RWPE2 (cell line): ENCODE results near the gene ENPP1.
A peak's percentile ranks its signal among the peaks of the same experiment; 100 is the strongest.

ENCODE experiments used
- ATAC-seq: fragments of 200-7000 bp; cut with Tn5 transposase; 3 replicates; pipeline ENCODE4 v1.9.1; 2021; ENCODE audit warnings: low read depth
- DNase-seq: peaks from one replicate; pipeline ENCODE4 v3.0.0-alpha.2; 2020; ENCODE audit warnings: low spot score
- H3K27ac ChIP-seq: fragments of 450-650 bp; 2 replicates; pipeline ENCODE4 v1.5.1; 2017; ENCODE audit warnings: mild to moderate bottlenecking; ENCODE audit not compliant: poor library complexity, severe bottlenecking
- H3K27me3 ChIP-seq: fragments of 250-450 bp; sonication (Bioruptor Pico); 2 replicates; pipeline ENCODE4 v1.5.1; 2021; ENCODE audit warnings: mild to moderate bottlenecking, moderate library complexity; ENCODE audit not compliant: insufficient read depth, poor library complexity, severe bottlenecking
- H3K36me3 ChIP-seq: fragments of 250-450 bp; sonication (Bioruptor Pico); 2 replicates; pipeline ENCODE4 v1.5.1; 2020; ENCODE audit warnings: low read depth, mild to moderate bottlenecking, moderate library complexity
- H3K4me1 ChIP-seq: fragments of 250-450 bp; sonication (Bioruptor Pico); 2 replicates; pipeline ENCODE4 v1.5.1; 2021; ENCODE audit warnings: mild to moderate bottlenecking, moderate library complexity; ENCODE audit not compliant: insufficient read depth, poor library complexity, severe bottlenecking
- H3K4me3 ChIP-seq: fragments of 250-450 bp; sonication (Bioruptor Pico); 2 replicates; pipeline ENCODE4 v1.5.1; 2021; ENCODE audit warnings: mild to moderate bottlenecking, moderate library complexity; ENCODE audit not compliant: severe bottlenecking
- H3K9me3 ChIP-seq: fragments of 250-450 bp; sonication (Bioruptor Pico); 2 replicates; pipeline ENCODE4 v1.5.1; 2021; ENCODE audit warnings: mild to moderate bottlenecking, moderate library complexity; ENCODE audit not compliant: severe bottlenecking
- TF ChIP-seq, protein P1 (sequence below): fragments of 450-650 bp; IDR thresholded peaks from one replicate; pipeline ENCODE4 v1.5.1; 2017; ENCODE audit warnings: mild to moderate bottlenecking, moderate library complexity; ENCODE audit not compliant: poor library complexity, severe bottlenecking

Gene ENPP1

DNA sequence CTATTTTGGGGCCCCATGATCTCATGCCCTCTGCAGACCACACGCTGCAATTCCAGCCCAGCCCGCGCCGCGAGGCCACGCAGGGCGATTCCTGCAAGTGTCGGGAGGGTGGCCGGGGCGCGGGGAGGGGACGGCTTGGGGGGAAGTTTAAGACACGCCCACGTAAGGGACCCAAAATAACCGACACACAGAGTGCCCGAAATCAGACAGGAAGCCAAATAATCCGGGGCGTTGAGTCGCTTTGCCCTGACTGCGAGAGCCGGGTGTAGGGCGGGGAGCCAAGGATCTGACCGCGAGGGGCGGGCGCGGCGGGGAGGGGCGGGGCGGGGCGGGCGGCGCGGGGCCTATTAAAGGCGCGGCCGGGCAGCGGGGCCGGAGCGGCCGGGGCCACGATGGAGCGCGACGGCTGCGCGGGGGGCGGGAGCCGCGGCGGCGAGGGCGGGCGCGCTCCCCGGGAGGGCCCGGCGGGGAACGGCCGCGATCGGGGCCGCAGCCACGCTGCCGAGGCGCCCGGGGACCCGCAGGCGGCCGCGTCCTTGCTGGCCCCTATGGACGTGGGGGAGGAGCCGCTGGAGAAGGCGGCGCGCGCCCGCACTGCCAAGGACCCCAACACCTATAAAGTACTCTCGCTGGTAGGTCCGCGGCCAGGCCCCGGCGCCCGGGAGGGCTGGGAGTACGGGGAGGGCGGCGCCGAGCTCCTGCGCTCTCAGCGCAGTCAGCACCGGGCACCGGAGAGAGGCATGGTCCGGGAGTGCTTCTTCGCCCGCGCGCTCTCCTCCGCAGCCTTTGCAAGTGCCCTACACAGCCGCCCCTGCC, at the start of gene ENPP1:
Gene ENPP1 (plus strand): TSS at position 377 of the 816 bp plus-strand sequence. CDS start 16 bp downstream, at position 393.
- Histone ChIP-seq H3K27me3 (no peaks in the 10 kb centered on the region), H3K9me3 (no peaks in the 10 kb centered on the region), H3K36me3 (no peaks in the 10 kb centered on the region), H3K27ac (no peak within 1 kb of the TSS), H3K4me3 (peak within 1 kb of the TSS; percentile 50), H3K4me1 (no peaks in the 10 kb centered on the region)
- peak; percentile 87 for ATAC-seq
- DNase-seq: peak; percentile 63
- TF ChIP-seq, protein P1, sequence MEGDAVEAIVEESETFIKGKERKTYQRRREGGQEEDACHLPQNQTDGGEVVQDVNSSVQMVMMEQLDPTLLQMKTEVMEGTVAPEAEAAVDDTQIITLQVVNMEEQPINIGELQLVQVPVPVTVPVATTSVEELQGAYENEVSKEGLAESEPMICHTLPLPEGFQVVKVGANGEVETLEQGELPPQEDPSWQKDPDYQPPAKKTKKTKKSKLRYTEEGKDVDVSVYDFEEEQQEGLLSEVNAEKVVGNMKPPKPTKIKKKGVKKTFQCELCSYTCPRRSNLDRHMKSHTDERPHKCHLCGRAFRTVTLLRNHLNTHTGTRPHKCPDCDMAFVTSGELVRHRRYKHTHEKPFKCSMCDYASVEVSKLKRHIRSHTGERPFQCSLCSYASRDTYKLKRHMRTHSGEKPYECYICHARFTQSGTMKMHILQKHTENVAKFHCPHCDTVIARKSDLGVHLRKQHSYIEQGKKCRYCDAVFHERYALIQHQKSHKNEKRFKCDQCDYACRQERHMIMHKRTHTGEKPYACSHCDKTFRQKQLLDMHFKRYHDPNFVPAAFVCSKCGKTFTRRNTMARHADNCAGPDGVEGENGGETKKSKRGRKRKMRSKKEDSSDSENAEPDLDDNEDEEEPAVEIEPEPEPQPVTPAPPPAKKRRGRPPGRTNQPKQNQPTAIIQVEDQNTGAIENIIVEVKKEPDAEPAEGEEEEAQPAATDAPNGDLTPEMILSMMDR: no peak

DNA sequence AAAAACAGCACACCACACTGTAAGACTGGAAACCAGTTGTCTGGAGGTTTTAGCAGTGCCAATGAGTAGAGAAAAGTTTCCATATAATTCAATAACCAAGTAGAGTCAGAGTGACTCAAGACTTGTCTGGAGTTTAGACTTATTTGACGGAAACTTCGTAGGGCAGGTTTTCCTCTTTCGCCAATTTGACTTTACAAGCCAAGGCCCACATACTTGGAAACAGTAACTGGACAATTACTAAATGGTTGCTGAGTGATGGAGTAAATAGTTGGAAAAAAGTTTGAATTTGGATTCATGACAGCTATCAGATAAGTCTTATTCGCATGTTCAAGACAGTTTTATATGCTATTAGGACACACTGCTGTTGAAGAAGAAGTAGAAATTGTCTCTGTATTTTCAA, 48.9 kb upstream of the ENPP1 start:
- ATAC-seq (no peak), DNase-seq (no peak)
- no peak overlapping the region for H3K4me3 ChIP-seq
- H3K4me1 ChIP-seq: no peaks in the 10 kb centered on the region
- H3K36me3 ChIP-seq: no peaks in the 10 kb centered on the region
- TF ChIP-seq, protein P1: no peak
- H3K9me3 ChIP-seq: no peaks in the 10 kb centered on the region
- no peaks in the 10 kb centered on the region for H3K27me3 ChIP-seq
- no peak overlapping the region for H3K27ac ChIP-seq

DNA sequence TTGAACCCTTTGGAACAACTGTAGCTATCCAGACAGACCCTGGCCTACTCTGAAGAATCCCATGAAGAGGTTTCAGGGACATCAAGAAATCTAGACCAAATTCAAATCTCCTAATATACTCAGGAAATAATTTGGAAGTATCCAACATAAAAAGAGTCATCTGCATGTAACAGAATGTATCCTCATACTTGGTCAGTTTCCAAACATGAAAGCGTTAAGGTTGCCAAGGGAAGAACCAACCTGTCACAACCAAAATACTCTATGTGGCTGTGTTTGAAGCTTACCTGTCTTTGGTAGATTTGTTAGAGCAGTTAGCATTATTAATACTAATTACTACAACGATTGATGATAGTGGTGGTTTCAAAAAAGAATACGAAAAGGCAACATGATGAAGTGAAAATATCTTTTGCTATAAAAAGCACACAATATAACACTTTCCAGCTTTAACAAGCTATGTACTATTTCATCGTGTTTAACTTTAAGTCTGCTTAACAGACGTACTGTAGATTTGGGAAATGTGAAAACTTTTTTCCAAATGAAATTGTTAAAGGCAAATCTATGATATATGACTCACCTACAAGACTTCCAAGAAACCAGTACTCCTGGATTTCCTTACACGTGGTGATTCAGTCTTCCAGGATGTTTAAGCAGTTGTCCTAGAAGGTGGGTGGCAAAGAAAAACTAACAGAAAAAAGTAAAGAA, 46.6 kb upstream of the ENPP1 start:
- Histone ChIP-seq H3K4me3 (no peak overlapping the region), H3K9me3 (no peaks in the 10 kb centered on the region), H3K36me3 (no peaks in the 10 kb centered on the region), H3K27ac (no peak overlapping the region), H3K4me1 (no peaks in the 10 kb centered on the region), H3K27me3 (no peaks in the 10 kb centered on the region)
- ATAC-seq: peak; percentile 83
- TF ChIP-seq, protein P1: no peak
- DNase-seq: no peak

DNA sequence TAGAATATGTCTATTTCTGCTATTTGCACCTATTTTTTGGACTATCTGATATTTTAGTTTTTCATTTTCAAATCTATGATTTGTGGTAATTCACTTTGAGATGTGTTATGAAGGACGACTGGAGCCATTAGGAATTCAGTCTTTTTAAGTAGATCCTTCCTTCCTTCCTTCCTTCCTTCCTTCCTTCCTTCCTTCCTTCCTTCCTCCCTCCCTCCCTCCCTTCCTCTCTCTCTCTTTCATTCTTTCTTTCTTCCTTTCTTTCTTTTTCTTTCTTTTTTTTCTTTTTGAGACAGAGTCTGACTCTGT, 46.1 kb upstream of the ENPP1 start:
- Histone ChIP-seq H3K36me3 (no peaks in the 10 kb centered on the region), H3K9me3 (no peaks in the 10 kb centered on the region), H3K27ac (no peak overlapping the region), H3K4me1 (no peaks in the 10 kb centered on the region), H3K4me3 (no peak overlapping the region), H3K27me3 (no peaks in the 10 kb centered on the region)
- ATAC-seq: no peak
- TF ChIP-seq, protein P1: no peak
- no peak for DNase-seq

DNA sequence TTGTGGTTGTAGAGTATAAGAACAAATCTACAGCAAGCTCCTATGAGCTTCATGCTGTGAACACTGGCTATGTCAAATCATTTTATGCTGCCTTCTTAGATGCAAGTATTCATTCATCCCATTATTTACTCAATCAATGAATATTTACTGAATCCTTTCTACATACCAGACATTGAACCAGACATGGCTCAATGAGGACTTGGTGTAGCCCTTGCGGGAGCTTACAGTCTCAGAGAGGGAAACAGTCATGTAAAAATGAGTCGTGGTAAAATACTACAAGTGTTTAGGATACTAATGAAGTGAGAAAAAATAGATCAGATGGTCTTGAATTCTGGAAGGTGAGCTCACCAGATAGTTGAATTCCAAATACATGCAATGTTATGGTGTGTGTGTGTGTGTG, 44.8 kb upstream of the ENPP1 start:
- H3K27ac ChIP-seq: no peak overlapping the region
- H3K4me1 ChIP-seq: no peaks in the 10 kb centered on the region
- H3K27me3 ChIP-seq: no peaks in the 10 kb centered on the region
- ATAC-seq: no peak
- no peak overlapping the region for H3K4me3 ChIP-seq
- TF ChIP-seq, protein P1: no peak
- no peak for DNase-seq
- no peaks in the 10 kb centered on the region for H3K36me3 ChIP-seq
- no peaks in the 10 kb centered on the region for H3K9me3 ChIP-seq
